Measurements from ENCODE around the gene SIRT2. TPM values are rescaled to one million over a fixed set of nuclear protein-coding genes. Genes with fewer than 3 reads are reported as not detected.

Gene SIRT2
- total and polyA plus RNA-seq, 2 of the 8 experiments (the other 6 are each of a cell fraction or from before 2014, with no cell fraction given) = 6.5 to 10.0 TPM

- no peak for TF ChIP-seq FOSL1 (IDR thresholded peaks at IDR 0.05; ENCODE audit: insufficient read depth, low read depth, low read length)
- no peak for TF ChIP-seq KDM4A (IDR thresholded peaks at IDR 0.05; ENCODE audit: low read depth, low read length, severe bottlenecking)
Observed at GRCh38 chr19:38862321-38863059, 36.9 kb downstream of the SIRT2 start (continued).

Measured in H1 (cell line).